Endothelial cell of umbilical vein (primary cell): ENCODE data around the gene SCYL3. TPM values are rescaled to one million over a fixed set of nuclear protein-coding genes. Genes with fewer than 3 reads are reported as not detected.

Source experiments
- BruUV-seq: library from RNA; stranded (reverse); fragments of 400-500 nt; replicated peaks from 2 replicates; lab custom pipeline; 2021; lab: Mats Ljungman, UMichigan
- CTCF ChIA-PET: fragments of 300-600, 350-600 bp; sonication (Branson Sonifier 250); formaldehyde crosslinking; loops from one replicate; lab custom pipeline; 2021; ENCODE audit warnings: antibody characterized with exemption, inconsistent platforms; lab: Charles Lee
- POLR2A ChIA-PET: fragments of 300-600, 350-600 bp; sonication (Branson Sonifier 250); formaldehyde crosslinking; loops from one replicate; lab custom pipeline; 2021; ENCODE audit warnings: antibody characterized with exemption, inconsistent platforms; lab: Charles Lee
- DNase-seq: peaks from one replicate; pipeline ENCODE4 v3.0.0-alpha.2; 2011; ENCODE audit warnings: low read depth, low spot score
- FAIRE-seq: peaks from 2 replicates; lab custom pipeline; 2011; peaks lifted over from hg19 to GRCh38; lab: Jason Lieb, UNC
- H2AFZ ChIP-seq: 2 replicates; pipeline ENCODE4 v1.6.0; 2012; ENCODE audit warnings: low read depth, low read length, control low read depth, inconsistent platforms
- H3K27ac ChIP-seq: 2 replicates; pipeline ENCODE4 v1.5.1; 2011; ENCODE audit warnings: low read depth, mild to moderate bottlenecking, control low read depth, low read length, moderate library complexity; ENCODE audit not compliant: insufficient read depth
- H3K27me3 ChIP-seq, 2 experiments: 2 replicates each; pipeline versions ENCODE4 v1.6.0 to v1.6.1; 2011; ENCODE audit warnings: low read length in 2 of 2, mixed read lengths in 1 of 2; ENCODE audit not compliant: control insufficient read depth in 2 of 2, insufficient read depth in 2 of 2
- H3K36me3 ChIP-seq, 2 experiments: 2 replicates in 1 of 2; 3 replicates in 1 of 2; pipeline ENCODE4 v1.5.1; 2011; ENCODE audit warnings: low read length in 2 of 2, mild to moderate bottlenecking in 1 of 2, moderate library complexity in 1 of 2; ENCODE audit not compliant: control insufficient read depth in 2 of 2, insufficient read depth in 2 of 2; ENCODE audit errors: extremely low read depth in 1 of 2
- H3K4me1 ChIP-seq: 3 replicates; pipeline ENCODE4 v1.5.1; 2011; ENCODE audit warnings: mild to moderate bottlenecking, low read length; ENCODE audit not compliant: control insufficient read depth, insufficient read depth; ENCODE audit errors: extremely low read depth
- H3K4me2 ChIP-seq: 2 replicates; pipeline ENCODE4 v1.6.1; 2011; ENCODE audit warnings: low read length, control low read depth, mixed read lengths; ENCODE audit not compliant: insufficient read depth
- H3K4me3 ChIP-seq, 3 experiments: fragments of 200-600 bp in 1 of 3; sonication (generic), shearing (Covaris generic) in 1 of 3; replicated peaks in 1 of 3; 2 replicates each; pipeline ENCODE4 v1.5.1; 2011 to 2016; ENCODE audit warnings: control low read depth in 3 of 3, low read length in 3 of 3, mild to moderate bottlenecking in 2 of 3, inconsistent platforms in 1 of 3, low read depth in 1 of 3, moderate library complexity in 1 of 3; ENCODE audit not compliant: insufficient read depth in 1 of 3
- H3K79me2 ChIP-seq: 2 replicates; pipeline ENCODE4 v1.6.0; 2012; ENCODE audit warnings: low read length, inconsistent platforms; ENCODE audit not compliant: control insufficient read depth, insufficient read depth
- H3K9ac ChIP-seq: replicated peaks from 2 replicates; pipeline ENCODE3; 2011; ENCODE audit warnings: low read length, control low read depth; ENCODE audit not compliant: insufficient read depth; ENCODE audit errors: extremely low read depth
- H3K9me1 ChIP-seq: replicated peaks from 3 replicates; pipeline ENCODE4 v1.6.0; 2011; ENCODE audit warnings: mild to moderate bottlenecking, low read length; ENCODE audit not compliant: control insufficient read depth, insufficient read depth; ENCODE audit errors: extremely low read depth
- H3K9me3 ChIP-seq: replicated peaks from 2 replicates; pipeline ENCODE4 v1.5.1; 2012; ENCODE audit warnings: low read length, inconsistent platforms; ENCODE audit not compliant: control insufficient read depth, insufficient read depth
- H4K20me1 ChIP-seq: replicated peaks from 2 replicates; pipeline ENCODE3; 2011; ENCODE audit warnings: mild to moderate bottlenecking, low read length; ENCODE audit not compliant: control insufficient read depth, insufficient read depth; ENCODE audit errors: extremely low read depth
- CTCF ChIP-seq, 2 donors: IDR thresholded peaks; 1 replicate in 1 of 2; 2 replicates in 1 of 2; pipeline ENCODE4 v1.5.1; 2011; ENCODE audit warnings: low read length in 2 of 2, mild to moderate bottlenecking in 2 of 2, moderate library complexity in 2 of 2, control low read depth in 1 of 2, inconsistent platforms in 1 of 2, low read depth in 1 of 2; ENCODE audit not compliant: insufficient read depth in 1 of 2; ENCODE audit errors: extremely low read depth in 1 of 2
- EZH2 ChIP-seq: IDR thresholded peaks from 2 replicates; pipeline ENCODE4 v1.6.1; 2012; ENCODE audit warnings: borderline replicate concordance, low read depth, mild to moderate bottlenecking, moderate library complexity, low read length, inconsistent platforms; ENCODE audit not compliant: severe bottlenecking
- FOS ChIP-seq: IDR thresholded peaks from 2 replicates; pipeline ENCODE4 v1.6.1; 2011; ENCODE audit warnings: mild to moderate bottlenecking, low read length, moderate library complexity, borderline replicate concordance; ENCODE audit not compliant: insufficient read depth
- GATA2 ChIP-seq: IDR thresholded peaks from 2 replicates; pipeline ENCODE4 v1.7.0; 2011; ENCODE audit warnings: low read depth, mild to moderate bottlenecking, moderate library complexity, mixed read lengths, low read length; ENCODE audit not compliant: insufficient read length, insufficient read depth
- JUN ChIP-seq: IDR thresholded peaks from 2 replicates; pipeline ENCODE4 v1.6.1; 2011; ENCODE audit warnings: borderline replicate concordance, low read depth; ENCODE audit not compliant: insufficient read length, insufficient read depth
- MYC ChIP-seq: IDR thresholded peaks from one replicate; pipeline ENCODE4 v1.6.1; 2011; ENCODE audit warnings: mild to moderate bottlenecking, low read depth, low read length
- POLR2A ChIP-seq: IDR thresholded peaks from 2 replicates; pipeline ENCODE4 v1.6.1; 2012; ENCODE audit warnings: low read depth, mild to moderate bottlenecking, control low read depth, low read length
- POLR2AphosphoS5 ChIP-seq: IDR thresholded peaks from 2 replicates; pipeline ENCODE4 v1.6.1; 2012; ENCODE audit warnings: low read depth, mild to moderate bottlenecking, control low read depth, low read length, moderate library complexity; ENCODE audit not compliant: insufficient read depth
- dilution Hi-C: fragments of 300-500 bp; cut with MboI; formaldehyde crosslinking; loops from one replicate; pipeline ENCODE4 v1.15.0; 2019; ENCODE audit warnings: low sequenced_read_pairs; ENCODE audit not compliant: extremely low pct_ligation_motif_present
- intact Hi-C: fragments of 100-400 bp; cut with micrococcal nuclease; formaldehyde crosslinking; loops from one replicate; pipeline ENCODE4 v1.10.0; 2022
- polyA plus RNA-seq, 4 experiments: library from polyadenylated mRNA; depleted of rRNA in 3 of 4; stranded (reverse) in 3 of 4; unstranded in 1 of 4; fragments of >200 nt; gene quantifications; 2 replicates each; pipeline versions ENCODE4 v1.2.1 to v1.2.3, GENCODE V29; 2011 to 2012; ENCODE audit warnings: missing spikeins in 1 of 4
- total RNA-seq: library from RNA; stranded (reverse); gene quantifications from 2 replicates; pipeline ENCODE4 v1.2.3, GENCODE V29; 2021
- TF ChIP-seq, protein P1 (sequence below): IDR thresholded peaks from 2 replicates; pipeline ENCODE4 v1.6.1; 2011; ENCODE audit not compliant: insufficient read depth, insufficient read length

The SCYL3 gene
- total and polyA plus RNA-seq, 2 donors (not counting 3 experiments of a cell fraction or from before 2014, with no cell fraction given): 3.3 to 6.2 TPM

GRCh38 chr1:169836198-169836597 lies 57.5 kb downstream of the SCYL3 start:
- Histone ChIP-seq H3K4me3 (no peak overlapping the region), H3K27me3 (no peaks in the 10 kb centered on the region), H3K27ac (no peak overlapping the region), H3K36me3 (no peaks in the 10 kb centered on the region), H2AFZ (no peak overlapping the region), H3K9me1 (no peaks in the 10 kb centered on the region), H4K20me1 (no peaks in the 10 kb centered on the region), H3K4me2 (no peak overlapping the region), H3K9ac (no peak overlapping the region), H3K79me2 (peaks cover 5% of the 10 kb centered on the region), H3K4me1 (no peaks in the 10 kb centered on the region), H3K9me3 (no peaks in the 10 kb centered on the region)
- TF ChIP-seq POLR2AphosphoS5 (no peak), MYC (no peak)
- intact Hi-C loops: no loop called here
- dilution Hi-C loops: no loop called here
- BruUV-seq: no TSS peak
- DNase-seq (no peak), FAIRE-seq (no peak)
- ChIA-PET POLR2A (no interaction called here), CTCF (interaction anchor here (0.8 to 1.1 kb wide), 4 partner anchors 9 to 124 kb away, joined by 3 to 4 read pairs (median 4); no protein-coding TSS in a partner anchor)

DNA sequence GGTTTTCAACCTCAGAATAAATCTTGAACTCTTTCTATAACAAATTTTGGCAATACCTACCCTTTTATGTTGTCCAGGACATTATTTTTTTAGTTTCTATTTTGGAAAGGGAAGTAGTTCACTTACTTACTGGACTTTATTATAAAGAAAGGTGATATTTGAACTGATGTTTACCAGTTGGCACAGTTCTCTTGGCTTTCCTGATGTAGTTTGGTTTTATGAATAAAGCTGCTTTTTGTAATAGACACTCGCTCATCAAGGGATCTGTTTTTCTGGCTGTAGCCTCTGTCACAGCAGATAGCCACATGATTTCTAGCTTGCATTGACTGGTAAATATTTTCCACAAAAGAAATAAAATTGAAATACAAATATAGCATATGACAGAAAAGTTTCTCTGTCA lies 58.0 kb downstream of the SCYL3 start:
- no peaks in the 10 kb centered on the region for H4K20me1 ChIP-seq
- dilution Hi-C loops: no loop called here
- ChIA-PET CTCF (interaction anchor here (0.8 to 0.9 kb wide), 2 partner anchors 9 to 26 kb away, joined by 3 to 4 read pairs; no protein-coding TSS in a partner anchor), POLR2A (no interaction called here)
- H2AFZ ChIP-seq: no peak overlapping the region
- no peaks in the 10 kb centered on the region for H3K4me1 ChIP-seq
- no peak overlapping the region for H3K9ac ChIP-seq
- H3K27ac ChIP-seq: no peak overlapping the region
- FAIRE-seq (no peak), DNase-seq (no peak)
- no TSS peak for BruUV-seq
- H3K9me3 ChIP-seq: no peaks in the 10 kb centered on the region
- peaks cover 4% of the 10 kb centered on the region for H3K79me2 ChIP-seq
- intact Hi-C loops: no loop called here
- no peak overlapping the region for H3K4me2 ChIP-seq
- no peak overlapping the region for H3K4me3 ChIP-seq
- no peaks in the 10 kb centered on the region for H3K27me3 ChIP-seq
- no peak for TF ChIP-seq EZH2
- no peak for TF ChIP-seq CTCF (IDR thresholded peaks at IDR 0.05; ENCODE audit: extremely low read depth in 1 of 2, insufficient read depth in 1 of 2, low read depth in 1 of 2, low read length in 2 of 2)
- no peak for TF ChIP-seq MYC
- no peak for TF ChIP-seq POLR2A
- TF ChIP-seq POLR2AphosphoS5: no peak
- TF ChIP-seq GATA2: no peak
- TF ChIP-seq, protein P1, sequence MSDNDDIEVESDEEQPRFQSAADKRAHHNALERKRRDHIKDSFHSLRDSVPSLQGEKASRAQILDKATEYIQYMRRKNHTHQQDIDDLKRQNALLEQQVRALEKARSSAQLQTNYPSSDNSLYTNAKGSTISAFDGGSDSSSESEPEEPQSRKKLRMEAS: no peak
- TF ChIP-seq FOS: no peak
- TF ChIP-seq JUN: no peak
- no peaks in the 10 kb centered on the region for H3K9me1 ChIP-seq
- H3K36me3 ChIP-seq: peaks cover 0 to 1% of the 10 kb centered on the region in 2 experiments
